SJSA1 (cell line): ENCODE results near the gene HMGCL. TPM values are rescaled to one million over a fixed set of nuclear protein-coding genes. Genes with fewer than 3 reads are reported as not detected.
"Not testable (repeated sequence)": the region's sequence is repeated elsewhere in the genome, so short reads cannot be mapped to it uniquely, and the experiment has no call there.

ENCODE experiments used
- DNase-seq, 2 experiments: peaks; one replicate each; pipeline ENCODE4 v3.0.0-alpha.2; 2015 to 2020; ENCODE audit warnings: low spot score in 2 of 2, low read depth in 1 of 2
- H3K27ac ChIP-seq: fragments of 250-450 bp; sonication (Bioruptor Pico); 2 replicates; pipeline ENCODE4 v1.5.1; 2020; ENCODE audit warnings: mild to moderate bottlenecking, moderate library complexity
- H3K27me3 ChIP-seq: fragments of 250-450 bp; sonication (Bioruptor Pico); replicated peaks from 2 replicates; pipeline ENCODE4 v1.5.1; 2020; ENCODE audit warnings: mild to moderate bottlenecking, moderate library complexity
- H3K36me3 ChIP-seq: fragments of 250-450 bp; sonication (Bioruptor Pico); 2 replicates; pipeline ENCODE4 v1.5.1; 2020; ENCODE audit warnings: mild to moderate bottlenecking
- H3K4me1 ChIP-seq: fragments of 250-450 bp; sonication (Bioruptor Pico); replicated peaks from 2 replicates; pipeline ENCODE4 v1.6.1; 2021; ENCODE audit warnings: mild to moderate bottlenecking
- H3K4me3 ChIP-seq: fragments of 250-450 bp; sonication (Bioruptor Pico); 2 replicates; pipeline ENCODE4 v1.5.1; 2020; ENCODE audit warnings: mild to moderate bottlenecking
- H3K9me3 ChIP-seq: fragments of 250-450 bp; sonication (Bioruptor Pico); replicated peaks from 2 replicates; pipeline ENCODE4 v1.5.1; 2020; ENCODE audit warnings: mild to moderate bottlenecking
- total RNA-seq: library from RNA; depleted of rRNA; stranded (reverse); fragments of >200 nt; shearing (Covaris generic); gene quantifications from 2 replicates; pipeline ENCODE4 v1.2.3, GENCODE V29; 2014

The HMGCL gene
- total RNA-seq, 1 experiment from 2014 or later: 35.9 TPM

GRCh38 chr1:23791516-23792047, 33.6 kb downstream of the HMGCL start:
- H3K27ac ChIP-seq: no peak overlapping the region

DNA sequence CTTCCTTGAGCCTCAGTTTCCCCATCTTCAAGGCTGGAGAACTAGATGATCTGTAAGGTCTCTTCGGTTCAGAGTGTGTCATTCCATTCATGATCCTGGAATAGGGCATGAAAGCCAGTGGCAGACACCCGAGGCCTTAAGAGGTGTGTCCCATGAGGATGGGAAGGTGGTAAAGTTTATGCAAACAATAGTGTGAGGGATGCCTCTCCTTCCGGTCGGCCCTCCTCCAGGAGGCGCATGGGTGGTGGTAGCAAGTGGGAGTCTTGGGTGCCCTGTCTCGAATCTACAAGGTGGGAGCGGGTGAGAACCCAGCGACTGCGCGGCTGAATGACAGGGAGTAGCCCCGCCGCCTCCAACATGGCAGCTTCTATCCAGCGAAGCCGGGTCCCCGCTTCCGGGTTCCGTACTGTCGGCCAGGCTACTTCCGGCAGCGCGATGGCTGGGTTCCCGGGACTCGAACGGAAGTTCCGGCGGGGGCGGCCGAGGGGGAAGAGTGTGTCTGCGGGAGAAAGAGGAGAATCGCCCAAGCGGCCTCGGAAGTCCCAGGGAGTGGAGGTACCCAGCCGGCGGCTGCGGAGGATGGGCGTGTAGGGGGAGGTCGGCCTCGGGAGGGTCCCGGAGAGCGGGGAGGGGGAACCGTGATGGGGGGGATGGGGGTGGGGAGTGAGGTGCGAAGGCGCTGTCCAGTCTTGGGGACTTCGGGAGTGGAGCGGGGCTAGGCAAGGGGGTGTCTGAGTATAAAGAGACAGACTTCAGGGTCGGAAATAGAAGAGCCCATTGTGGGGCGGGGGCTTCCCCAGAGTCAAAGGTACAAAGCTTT, 34.3 kb downstream of the HMGCL start, which contains the start of gene LYPLA2:
TSS of gene LYPLA2 (plus strand) at position 450 of the 820 bp plus-strand sequence. CDS start 1,538 bp downstream, outside the sequence.
- H3K4me1 ChIP-seq: peaks cover 27% of the 10 kb centered on the region
- H3K36me3 ChIP-seq: peaks cover 60% of the 10 kb centered on the region
- peak; percentile 87 to 94 for DNase-seq
- peak within 1 kb of the TSS; percentile 44 for H3K27ac ChIP-seq
- H3K9me3 ChIP-seq: 0 out of 2 replicates have a peak, but pooled peaks cover 2% of the 10 kb centered on the region
- no peaks in the 10 kb centered on the region for H3K27me3 ChIP-seq
- peak within 1 kb of the TSS; percentile 60 for H3K4me3 ChIP-seq

More at GRCh38 chr1:23791516-23792047, 33.6 kb downstream of the HMGCL start:
- Histone ChIP-seq H3K4me1 (peaks cover 27% of the 10 kb centered on the region), H3K36me3 (peaks cover 60% of the 10 kb centered on the region), H3K4me3 (peak overlapping the region; percentile 60), H3K27me3 (no peaks in the 10 kb centered on the region), H3K9me3 (0 out of 2 replicates have a peak, but pooled peaks cover 2% of the 10 kb centered on the region)
- DNase-seq: peak in 1 of 2 experiments; percentile 31

DNA sequence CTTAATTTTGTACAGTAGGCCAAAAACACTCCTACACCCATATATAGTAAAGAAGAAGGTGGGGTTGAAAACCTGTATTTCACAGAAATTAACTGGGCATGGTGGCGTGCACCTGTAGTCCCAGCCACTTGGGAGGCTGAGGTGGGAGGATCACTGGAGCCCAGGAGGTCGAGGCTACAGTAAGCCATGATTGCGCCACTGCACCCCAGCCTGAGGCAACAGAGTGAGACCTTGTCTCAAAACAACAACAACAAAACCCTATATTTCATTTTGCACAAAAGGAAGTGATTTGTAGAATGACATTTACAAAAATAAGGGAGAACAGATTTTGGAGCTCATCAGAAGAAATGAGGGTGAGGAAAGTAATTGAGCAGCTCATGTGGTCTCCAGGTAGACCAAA, 36.5 kb downstream of the HMGCL start:
- Histone ChIP-seq H3K9me3 (0 out of 2 replicates have a peak, but pooled peaks cover 2% of the 10 kb centered on the region), H3K27me3 (no peaks in the 10 kb centered on the region), H3K27ac (no peak overlapping the region), H3K36me3 (peaks cover 64% of the 10 kb centered on the region), H3K4me1 (peaks cover 27% of the 10 kb centered on the region), H3K4me3 (no peak overlapping the region)
- DNase-seq: no peak

GRCh38 chr1:23787701-23788100, 37.5 kb downstream of the HMGCL start:
- 0 out of 2 replicates have a peak, but pooled peaks cover 2% of the 10 kb centered on the region for H3K9me3 ChIP-seq
- H3K4me1 ChIP-seq: peaks cover 27% of the 10 kb centered on the region
- H3K4me3 ChIP-seq: no peak overlapping the region
- peaks cover 59% of the 10 kb centered on the region for H3K36me3 ChIP-seq
- H3K27me3 ChIP-seq: no peaks in the 10 kb centered on the region
- H3K27ac ChIP-seq: no peak overlapping the region
- no peak for DNase-seq

DNA sequence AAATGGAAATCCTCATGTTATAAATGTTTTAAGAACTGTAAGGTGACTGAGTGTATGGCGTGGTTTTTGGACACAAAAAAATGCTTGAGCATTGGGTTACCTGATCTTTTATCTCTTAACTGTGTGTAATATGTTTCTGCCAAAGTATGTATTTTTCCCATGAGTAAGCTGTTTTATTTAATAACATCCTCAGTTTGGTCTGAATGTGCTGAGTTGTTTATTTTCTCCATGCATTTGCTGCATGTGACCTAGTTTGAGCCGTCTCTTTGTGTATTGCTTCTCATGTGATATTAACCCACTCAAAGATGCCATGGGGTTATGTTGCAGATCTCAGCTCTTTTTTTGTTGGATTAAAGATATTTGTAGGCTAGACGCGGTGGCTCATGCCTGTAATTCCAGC, 40.4 kb downstream of the HMGCL start:
- Histone ChIP-seq H3K4me1 (peaks cover 12% of the 10 kb centered on the region), H3K27me3 (no peaks in the 10 kb centered on the region), H3K27ac (no peak overlapping the region), H3K9me3 (no peaks in the 10 kb centered on the region), H3K4me3 (no peak overlapping the region), H3K36me3 (peaks cover 70% of the 10 kb centered on the region)
- DNase-seq: no peak

GRCh38 chr1:23783141-23783540, 42.1 kb downstream of the HMGCL start:
- not testable (repeated sequence) for H3K27ac ChIP-seq, H3K9me3 ChIP-seq, H3K27me3 ChIP-seq, DNase-seq, H3K4me3 ChIP-seq
- Histone ChIP-seq H3K36me3 (peaks cover 68% of the 10 kb centered on the region), H3K4me1 (peaks cover 15% of the 10 kb centered on the region)

DNA sequence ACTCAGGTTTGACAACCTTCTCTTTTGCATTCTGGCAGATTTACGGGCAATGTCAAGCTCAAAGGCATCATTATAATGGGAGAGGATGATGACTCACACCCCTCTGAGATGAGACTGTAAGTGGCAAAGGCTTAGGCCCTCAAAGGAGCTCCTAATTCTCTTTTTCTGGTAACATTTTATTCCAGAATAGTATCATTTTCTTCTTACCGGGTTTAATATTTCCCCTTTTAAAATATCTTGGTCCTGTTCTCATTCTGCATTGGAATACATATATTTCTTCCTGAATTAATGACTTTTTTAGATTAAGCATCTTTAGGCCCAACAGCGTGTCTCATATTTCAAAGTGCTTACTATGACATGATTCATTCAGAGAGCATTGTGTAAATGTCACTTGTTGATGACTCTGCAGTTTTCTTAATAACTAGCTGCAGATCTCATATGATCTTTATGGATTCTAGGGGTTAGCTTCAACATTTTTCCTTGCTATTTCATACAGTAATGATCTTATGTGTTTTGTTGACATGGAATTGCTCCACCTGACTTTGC, 45.3 kb downstream of the HMGCL start:
- peak in 1 of 2 experiments; percentile 57 for DNase-seq
- Histone ChIP-seq H3K4me3 (no peak overlapping the region), H3K36me3 (peaks cover 40% of the 10 kb centered on the region), H3K9me3 (no peaks in the 10 kb centered on the region), H3K27ac (no peak overlapping the region), H3K4me1 (peaks cover 21% of the 10 kb centered on the region), H3K27me3 (no peaks in the 10 kb centered on the region)

DNA sequence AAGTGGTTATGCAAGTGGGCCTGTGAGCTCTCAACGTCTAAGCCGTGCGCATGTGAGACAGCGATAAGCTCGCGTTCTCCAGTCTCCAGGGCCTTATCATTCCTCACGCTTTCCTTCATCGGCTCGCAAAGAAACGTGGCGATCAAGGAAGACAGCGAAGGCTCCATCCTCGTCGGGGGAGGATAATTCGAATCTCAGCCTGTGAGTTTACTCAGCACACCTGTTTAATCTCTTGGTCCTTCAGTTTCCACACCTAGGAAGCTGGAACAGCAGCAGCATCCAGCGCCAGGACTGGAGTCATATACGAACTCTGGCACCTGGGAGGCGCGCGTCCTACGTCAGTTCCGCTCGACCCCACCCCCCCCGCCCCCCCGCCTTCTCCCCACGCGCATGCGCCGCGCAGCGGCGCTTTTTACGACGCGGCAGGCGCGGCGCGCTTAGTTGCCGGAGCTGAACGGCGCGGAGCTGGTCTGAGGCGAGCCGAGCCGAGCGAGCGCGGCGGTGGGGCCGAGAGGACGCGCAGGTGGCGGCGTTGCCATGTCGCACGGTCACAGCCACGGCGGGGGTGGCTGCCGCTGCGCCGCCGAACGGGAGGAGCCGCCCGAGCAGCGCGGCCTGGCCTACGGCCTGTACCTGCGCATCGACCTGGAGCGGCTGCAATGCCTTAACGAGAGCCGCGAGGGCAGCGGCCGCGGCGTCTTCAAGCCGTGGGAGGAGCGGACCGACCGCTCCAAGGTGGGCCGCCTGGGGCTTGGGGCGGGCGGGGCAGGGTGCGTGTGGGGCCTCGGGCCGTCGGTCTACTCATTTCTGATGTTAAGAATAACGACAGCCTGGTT, 47.0 kb downstream of the HMGCL start, which contains the start of gene PITHD1:
TSS of gene PITHD1 (plus strand) at position 440 of the 836 bp plus-strand sequence. CDS start at position 538, 98 bp downstream.
- Histone ChIP-seq H3K9me3 (no peaks in the 10 kb centered on the region), H3K27ac (peak within 1 kb of the TSS; percentile 61), H3K4me1 (peaks cover 21% of the 10 kb centered on the region), H3K36me3 (peaks cover 27% of the 10 kb centered on the region), H3K4me3 (peak within 1 kb of the TSS; percentile 98), H3K27me3 (no peaks in the 10 kb centered on the region)
- DNase-seq: peak; percentile 73 to 84

DNA sequence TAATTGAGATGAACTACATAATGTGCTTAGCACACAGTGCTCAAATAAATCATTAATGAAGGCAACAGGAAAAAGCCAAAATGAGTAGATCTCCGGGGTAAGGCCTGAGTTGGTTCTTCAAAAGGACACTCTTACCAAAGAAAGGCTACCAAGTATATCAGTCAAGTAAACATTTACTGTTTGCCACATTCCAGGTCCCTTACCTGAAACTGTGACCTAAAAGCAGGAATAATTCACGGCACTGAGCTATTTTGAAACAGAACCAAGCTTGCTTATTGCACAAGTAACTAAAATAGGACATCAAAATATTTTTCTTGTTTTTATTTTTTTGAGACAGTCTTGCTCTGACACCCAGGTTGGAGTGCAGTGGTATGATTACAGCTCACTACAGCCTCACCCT, 49.0 kb downstream of the HMGCL start:
- no peak overlapping the region for H3K4me3 ChIP-seq
- DNase-seq: no peak
- no peak overlapping the region for H3K27ac ChIP-seq
- no peaks in the 10 kb centered on the region for H3K27me3 ChIP-seq
- peaks cover 21% of the 10 kb centered on the region for H3K4me1 ChIP-seq
- H3K9me3 ChIP-seq: no peaks in the 10 kb centered on the region
- peaks cover 23% of the 10 kb centered on the region for H3K36me3 ChIP-seq

DNA sequence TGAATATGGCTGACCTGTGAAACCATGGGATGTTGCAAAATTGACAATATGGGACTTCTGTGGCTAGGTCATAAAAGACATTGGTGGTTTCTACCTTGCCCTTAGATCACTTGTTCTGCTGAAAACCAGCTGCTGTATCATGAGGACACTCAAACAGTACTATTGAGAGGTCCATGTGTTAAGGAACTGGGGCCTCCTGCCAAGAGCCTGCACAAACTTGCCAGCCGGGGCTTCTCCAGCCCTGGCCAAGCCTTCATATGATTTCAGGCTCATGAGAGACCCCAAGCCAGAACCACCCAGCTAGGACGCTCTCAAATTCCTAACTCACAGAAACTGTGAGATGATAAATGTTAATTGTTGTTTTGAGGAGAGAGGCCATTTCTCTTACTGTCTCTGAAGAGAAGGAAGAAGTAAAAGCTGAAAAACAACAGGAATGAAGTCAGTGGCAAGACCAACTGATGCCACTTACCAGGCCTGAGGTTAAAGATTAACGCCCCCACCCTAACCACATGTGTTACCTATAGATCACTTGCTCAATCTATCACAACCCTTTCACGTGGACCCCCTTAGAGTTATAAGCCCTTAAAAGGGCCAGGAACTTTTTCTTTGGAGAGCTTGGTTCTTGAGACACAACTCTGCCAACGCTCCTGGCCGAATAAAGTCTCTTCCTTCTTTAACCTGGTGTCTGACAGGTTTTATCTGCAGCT, 50.9 kb downstream of the HMGCL start:
- no peaks in the 10 kb centered on the region for H3K9me3 ChIP-seq
- peaks cover 7% of the 10 kb centered on the region for H3K36me3 ChIP-seq
- no peaks in the 10 kb centered on the region for H3K27me3 ChIP-seq
- DNase-seq: no peak
- H3K27ac ChIP-seq: no peak overlapping the region
- H3K4me1 ChIP-seq: peaks cover 11% of the 10 kb centered on the region
- H3K4me3 ChIP-seq: no peak overlapping the region

DNA sequence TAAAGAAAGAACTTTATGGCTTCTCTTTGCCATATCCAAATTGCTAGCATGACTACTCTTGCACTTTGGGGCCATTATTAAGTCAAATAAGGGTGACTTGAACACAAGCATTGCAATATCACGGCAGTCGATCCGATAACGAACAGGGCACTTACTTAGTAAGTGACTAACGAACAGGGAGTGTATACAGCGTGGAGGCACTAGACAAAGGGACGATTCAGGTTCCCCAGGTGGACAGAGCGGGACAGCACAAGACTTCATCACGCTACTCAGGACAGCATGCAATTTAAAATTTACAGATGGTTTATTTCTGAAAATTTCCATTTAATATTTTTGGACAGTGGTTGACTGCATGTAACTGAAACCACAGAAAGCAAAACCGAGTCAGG, 52.4 kb downstream of the HMGCL start:
- no peak overlapping the region for H3K27ac ChIP-seq
- H3K27me3 ChIP-seq: no peaks in the 10 kb centered on the region
- peaks cover 6% of the 10 kb centered on the region for H3K4me1 ChIP-seq
- peaks cover 4% of the 10 kb centered on the region for H3K36me3 ChIP-seq
- DNase-seq: no peak
- H3K4me3 ChIP-seq: no peak overlapping the region
- H3K9me3 ChIP-seq: no peaks in the 10 kb centered on the region

DNA sequence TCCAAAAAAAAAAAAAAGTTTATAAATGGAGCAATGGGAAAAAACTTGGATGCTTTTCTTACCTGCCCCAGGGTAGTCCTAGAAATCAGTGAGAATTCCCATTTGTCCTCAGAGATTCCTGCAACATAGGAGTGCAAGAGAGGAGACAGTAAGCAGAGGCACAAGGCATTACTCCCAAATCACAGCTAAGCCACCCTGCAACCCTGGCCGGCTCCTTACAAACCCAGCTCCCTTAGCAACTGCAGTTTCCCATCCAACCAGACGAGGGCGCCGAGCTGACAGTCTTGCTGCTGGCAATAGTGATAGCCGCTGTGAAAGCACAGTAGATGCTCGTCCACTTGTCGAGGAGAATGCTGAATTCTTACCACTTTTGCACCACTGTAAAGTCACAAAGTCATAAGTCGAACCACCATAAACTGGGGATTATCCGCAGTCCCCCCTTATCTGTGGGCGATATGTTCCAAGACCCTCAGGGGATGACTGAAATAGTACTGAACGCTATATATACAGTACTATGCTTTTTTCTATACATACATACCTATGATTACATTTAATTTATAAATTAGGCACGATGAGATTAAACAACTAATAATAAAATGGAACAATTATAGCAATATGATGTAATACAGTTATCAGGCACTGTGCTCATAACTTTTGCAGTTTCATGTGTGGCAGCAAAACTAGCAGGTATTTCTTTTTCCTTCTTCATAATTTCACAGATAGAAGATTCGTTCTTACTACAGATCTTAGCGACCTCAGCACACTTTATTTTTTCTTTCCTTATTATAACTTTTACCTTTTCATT, 53.0 kb downstream of the HMGCL start:
- peak; percentile 57 to 86 for DNase-seq
- H3K27ac ChIP-seq: no peak overlapping the region

More for the DNA sequence above, 53.0 kb downstream of the HMGCL start:
- H3K27me3 ChIP-seq: no peaks in the 10 kb centered on the region
- H3K4me1 ChIP-seq: peaks cover under 1% of the 10 kb centered on the region
- no peaks in the 10 kb centered on the region for H3K9me3 ChIP-seq
- H3K36me3 ChIP-seq: peaks cover 4% of the 10 kb centered on the region
- no peak overlapping the region for H3K4me3 ChIP-seq
